Measurements from ENCODE around the gene CANT1.

DNA sequence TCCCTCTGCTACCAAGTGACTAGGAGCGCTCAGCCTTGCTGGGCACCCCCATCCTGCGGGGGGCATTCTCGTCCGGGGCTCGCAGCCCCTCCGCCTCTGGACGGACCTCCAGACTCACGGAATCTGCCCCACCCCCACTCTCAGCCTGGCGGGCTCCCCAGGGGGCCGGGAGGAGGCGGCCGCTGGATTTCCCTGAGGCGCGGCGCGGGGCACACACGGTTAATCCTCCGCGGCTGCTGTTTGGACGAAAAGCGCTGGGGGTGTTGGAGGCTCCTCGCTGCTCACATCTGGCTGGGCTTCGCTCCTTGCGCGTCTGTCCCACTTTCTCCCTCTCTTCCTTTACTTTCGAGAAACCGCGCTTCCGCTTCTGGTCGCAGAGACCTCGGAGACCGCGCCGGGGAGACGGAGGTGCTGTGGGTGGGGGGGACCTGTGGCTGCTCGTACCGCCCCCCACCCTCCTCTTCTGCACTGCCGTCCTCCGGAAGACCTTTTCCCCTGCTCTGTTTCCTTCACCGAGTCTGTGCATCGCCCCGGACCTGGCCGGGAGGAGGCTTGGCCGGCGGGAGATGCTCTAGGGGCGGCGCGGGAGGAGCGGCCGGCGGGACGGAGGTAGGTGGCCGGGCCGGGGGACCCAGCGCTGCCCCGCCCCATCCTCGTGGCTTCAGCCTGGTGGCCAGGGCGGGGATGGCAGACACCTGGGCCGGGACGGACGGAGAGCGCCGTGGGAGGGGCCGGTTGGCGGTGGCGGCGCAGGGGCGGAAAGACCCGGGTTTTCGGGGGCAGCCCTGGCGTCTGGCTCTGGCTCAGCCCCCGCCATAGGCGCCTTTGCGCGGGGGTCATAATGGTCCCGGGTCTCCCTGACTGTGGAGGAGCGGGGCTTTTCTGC, 14.6 kb upstream of the CANT1 start, which contains the start of gene C1QTNF1:
- TF ChIP-seq CTCF (conservative IDR thresholded peaks at IDR 0.05 in 1 of 2, IDR thresholded peaks at IDR 0.05 in 1 of 2; ENCODE audit: low read depth in 1 of 2, low read length in 2 of 2), result no peak
- no peak for TF ChIP-seq EZH2 (IDR thresholded peaks at IDR 0.05; ENCODE audit: low read length, missing control alignments)
